ENCODE measurements around the gene ANKRD52. TPM values are rescaled to one million over a fixed set of nuclear protein-coding genes. Genes with fewer than 3 reads are reported as not detected.

Gene ANKRD52
- total RNA-seq, 2 donors from 2014 or later: 18.5 to 29.0 TPM

DNA sequence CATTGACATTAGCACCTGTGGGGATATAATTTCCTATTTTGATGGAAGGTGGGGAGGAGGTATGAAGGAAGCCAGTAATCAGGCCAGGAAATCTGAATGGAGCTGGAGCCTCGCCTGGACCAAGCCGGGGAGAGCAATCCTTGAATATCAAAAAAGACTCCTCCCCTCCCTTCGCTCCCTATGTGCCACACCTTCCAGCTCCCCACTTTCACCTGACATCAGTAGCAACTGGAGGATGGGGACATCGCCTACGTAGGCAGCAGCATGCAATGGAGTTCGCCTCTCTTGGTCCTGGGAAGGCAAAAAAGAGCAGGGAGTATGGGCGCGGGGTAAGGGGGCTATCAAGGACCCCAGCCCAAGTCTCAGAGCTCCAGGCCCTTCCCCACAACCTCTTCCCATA, 1.1 kb downstream of the ANKRD52 start:
- H3K4me1 ChIP-seq (replicated peaks): peaks cover 6% of the 10 kb centered on the region
- no peak for TF ChIP-seq POLR2AphosphoS5 (IDR thresholded peaks at IDR 0.05)
- TF ChIP-seq POLR2A (IDR thresholded peaks at IDR 0.05): no peak
- TF ChIP-seq, protein P1, sequence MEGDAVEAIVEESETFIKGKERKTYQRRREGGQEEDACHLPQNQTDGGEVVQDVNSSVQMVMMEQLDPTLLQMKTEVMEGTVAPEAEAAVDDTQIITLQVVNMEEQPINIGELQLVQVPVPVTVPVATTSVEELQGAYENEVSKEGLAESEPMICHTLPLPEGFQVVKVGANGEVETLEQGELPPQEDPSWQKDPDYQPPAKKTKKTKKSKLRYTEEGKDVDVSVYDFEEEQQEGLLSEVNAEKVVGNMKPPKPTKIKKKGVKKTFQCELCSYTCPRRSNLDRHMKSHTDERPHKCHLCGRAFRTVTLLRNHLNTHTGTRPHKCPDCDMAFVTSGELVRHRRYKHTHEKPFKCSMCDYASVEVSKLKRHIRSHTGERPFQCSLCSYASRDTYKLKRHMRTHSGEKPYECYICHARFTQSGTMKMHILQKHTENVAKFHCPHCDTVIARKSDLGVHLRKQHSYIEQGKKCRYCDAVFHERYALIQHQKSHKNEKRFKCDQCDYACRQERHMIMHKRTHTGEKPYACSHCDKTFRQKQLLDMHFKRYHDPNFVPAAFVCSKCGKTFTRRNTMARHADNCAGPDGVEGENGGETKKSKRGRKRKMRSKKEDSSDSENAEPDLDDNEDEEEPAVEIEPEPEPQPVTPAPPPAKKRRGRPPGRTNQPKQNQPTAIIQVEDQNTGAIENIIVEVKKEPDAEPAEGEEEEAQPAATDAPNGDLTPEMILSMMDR (IDR thresholded peaks at IDR 0.05): no peak
- WGBS: 42% methylated on average over 8 of the region's 8 CpGs
- H3K36me3 ChIP-seq: peaks cover 6 to 24% of the 10 kb centered on the region in 2 donors
- H3K9me3 ChIP-seq: no peaks in the 10 kb centered on the region
- H3K27ac ChIP-seq: peak overlapping the region in 1 of 2 donors; percentile 89
- no peak for DNase-seq (ENCODE audit: low spot score)
- peak overlapping the region; percentile 72 to 83 for H3K4me3 ChIP-seq
- no peaks in the 10 kb centered on the region for H3K27me3 ChIP-seq (replicated peaks; ENCODE audit: insufficient read depth)
- intact Hi-C loops (cut with DNase I): no loop called here

DNA sequence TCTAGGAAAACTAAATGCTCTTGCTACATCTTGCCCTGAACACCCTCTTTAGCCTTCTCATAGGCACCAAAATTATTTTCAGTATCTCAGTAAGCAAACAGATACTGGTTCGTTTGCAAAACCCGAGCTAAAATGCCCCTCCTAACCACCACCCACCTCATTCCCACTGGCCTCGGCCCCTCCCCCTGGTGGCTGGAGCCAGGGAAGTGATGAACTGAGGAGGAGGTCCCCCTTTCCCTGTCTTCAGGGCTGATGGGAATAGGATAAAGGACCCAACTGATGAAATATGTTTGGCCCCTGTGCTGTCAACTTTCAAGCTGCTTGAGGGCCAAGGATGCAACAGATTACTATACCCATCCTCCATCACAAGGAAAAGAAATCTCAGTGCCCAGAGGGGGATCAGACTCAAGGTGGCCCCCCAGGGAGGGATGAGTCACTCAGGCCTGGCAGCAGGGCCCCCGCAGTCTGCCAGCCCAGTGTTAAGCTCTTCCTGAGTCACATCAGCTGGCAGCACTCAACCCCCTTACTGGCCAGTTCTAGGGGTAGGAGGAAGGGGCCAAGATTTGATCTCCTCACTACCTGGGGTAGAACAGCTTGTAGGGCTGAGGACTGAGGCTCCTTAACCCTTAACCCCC, 1.7 kb downstream of the ANKRD52 start:
- H3K4me1 ChIP-seq (replicated peaks): peaks cover 6% of the 10 kb centered on the region
- no peak for DNase-seq (ENCODE audit: low spot score)
- no peaks in the 10 kb centered on the region for H3K27me3 ChIP-seq (replicated peaks; ENCODE audit: insufficient read depth)
- H3K27ac ChIP-seq: no peak overlapping the region
- H3K4me3 ChIP-seq: no peak overlapping the region
- no peaks in the 10 kb centered on the region for H3K9me3 ChIP-seq
- WGBS: 15% methylated on average over 4 of the region's 4 CpGs
- peaks cover 6 to 27% of the 10 kb centered on the region in 2 donors for H3K36me3 ChIP-seq
- TF ChIP-seq POLR2AphosphoS5 (IDR thresholded peaks at IDR 0.05): no peak
- intact Hi-C loops (cut with DNase I): no loop called here

DNA sequence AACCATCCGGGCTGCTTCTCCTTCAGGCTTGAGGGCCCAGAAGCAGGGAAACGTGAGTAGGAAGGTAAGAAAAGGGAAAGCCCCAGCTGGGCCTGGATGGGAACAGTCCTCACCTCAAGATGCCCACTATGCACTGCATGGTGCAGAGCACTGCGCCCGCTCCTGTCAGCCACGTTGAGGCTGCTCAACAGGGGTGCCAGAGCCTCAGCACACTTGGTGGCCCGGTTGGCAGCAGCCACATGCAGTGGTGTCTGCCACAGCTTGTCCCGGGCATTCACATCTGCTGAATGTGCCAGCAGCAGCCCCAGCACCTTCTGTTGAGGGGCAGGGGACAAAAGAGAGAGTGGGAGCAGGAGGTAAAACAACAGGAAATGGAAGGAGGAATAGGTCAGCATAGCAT, 2.5 kb downstream of the ANKRD52 start:
- DNase-seq (ENCODE audit: low spot score): no peak
- Histone ChIP-seq H3K36me3 (peaks cover 6 to 27% of the 10 kb centered on the region in 2 donors), H3K9me3 (no peaks in the 10 kb centered on the region), H3K4me3 (no peak overlapping the region), H3K4me1 (replicated peaks) (peaks cover 6% of the 10 kb centered on the region), H3K27me3 (replicated peaks; ENCODE audit: insufficient read depth) (no peaks in the 10 kb centered on the region), H3K27ac (no peak overlapping the region)
- intact Hi-C loops (cut with DNase I): no loop called here
- 76% methylated on average over 7 of the region's 7 CpGs for WGBS
- no peak for TF ChIP-seq POLR2A (IDR thresholded peaks at IDR 0.05)
- no peak for TF ChIP-seq POLR2AphosphoS5 (IDR thresholded peaks at IDR 0.05)
- TF ChIP-seq, protein P1 (IDR thresholded peaks at IDR 0.05): no peak

DNA sequence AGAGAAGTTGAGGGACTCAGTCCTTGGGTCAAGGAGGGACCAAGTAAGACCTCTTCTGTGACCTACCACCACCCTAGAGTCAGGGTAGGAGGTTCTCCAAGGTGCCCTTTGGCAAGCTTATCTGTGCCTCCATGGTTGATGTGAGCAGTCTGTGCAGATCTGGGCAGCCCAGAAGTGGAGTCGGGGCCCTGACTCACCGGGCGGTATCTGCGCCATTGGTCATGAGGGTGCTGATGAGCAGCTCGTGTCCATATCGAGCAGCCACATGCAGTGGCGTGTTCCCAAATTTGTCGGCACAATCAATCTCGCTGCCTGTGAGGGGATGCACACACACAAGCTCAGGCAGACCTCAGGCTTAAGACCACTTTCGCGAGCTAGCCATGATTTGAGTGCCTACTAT, 5.1 kb downstream of the ANKRD52 start:
- peaks cover 6 to 35% of the 10 kb centered on the region in 2 donors for H3K36me3 ChIP-seq
- 91% methylated on average over 11 of the region's 11 CpGs for whole genome bisulfite sequencing
- no peaks in the 10 kb centered on the region for H3K27me3 ChIP-seq (replicated peaks; ENCODE audit: insufficient read depth)
- no peak for DNase-seq (ENCODE audit: low spot score)
- H3K27ac ChIP-seq: no peak overlapping the region
- H3K9me3 ChIP-seq: no peaks in the 10 kb centered on the region
- no peak overlapping the region for H3K4me3 ChIP-seq
- intact Hi-C loops (cut with DNase I): no loop called here
- TF ChIP-seq, protein P1 (IDR thresholded peaks at IDR 0.05): no peak
- no peak for TF ChIP-seq POLR2AphosphoS5 (IDR thresholded peaks at IDR 0.05)
- no peak for TF ChIP-seq POLR2A (IDR thresholded peaks at IDR 0.05)
- peaks cover 6% of the 10 kb centered on the region for H3K4me1 ChIP-seq (replicated peaks)

DNA sequence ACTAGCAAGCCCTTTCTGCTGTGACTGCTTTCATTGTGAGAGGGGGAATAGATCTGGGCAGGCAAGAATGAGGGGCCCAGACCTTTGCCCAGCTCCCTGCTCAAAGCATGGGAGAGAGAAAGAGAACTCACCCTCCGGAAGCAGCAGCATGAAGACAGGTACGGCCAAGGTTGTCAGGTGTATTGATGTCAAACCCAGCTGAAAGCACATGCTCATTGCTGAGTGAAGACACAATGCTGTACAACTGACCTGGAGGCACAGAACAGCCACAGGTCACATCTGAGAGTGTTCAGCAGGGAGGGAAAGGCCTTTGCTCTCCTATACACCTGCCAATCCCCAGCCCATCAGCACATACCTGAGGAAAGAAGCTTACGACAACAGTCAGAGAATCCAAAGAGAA, 5.5 kb downstream of the ANKRD52 start:
- WGBS: 87% methylated on average over 3 of the region's 3 CpGs
- intact Hi-C loops (cut with DNase I): no loop called here
- Histone ChIP-seq H3K27me3 (replicated peaks; ENCODE audit: insufficient read depth) (no peaks in the 10 kb centered on the region), H3K4me3 (no peak overlapping the region), H3K9me3 (no peaks in the 10 kb centered on the region), H3K27ac (no peak overlapping the region), H3K36me3 (peaks cover 6 to 40% of the 10 kb centered on the region in 2 donors), H3K4me1 (replicated peaks) (peaks cover 6% of the 10 kb centered on the region)
- no peak for DNase-seq (ENCODE audit: low spot score)
- TF ChIP-seq, protein P1 (IDR thresholded peaks at IDR 0.05): no peak
- TF ChIP-seq POLR2A (IDR thresholded peaks at IDR 0.05): no peak
- TF ChIP-seq POLR2AphosphoS5 (IDR thresholded peaks at IDR 0.05): no peak
